Neural progenitor cell (in vitro differentiated cells): ENCODE data around the gene IRX1. TPM values are rescaled to one million over a fixed set of nuclear protein-coding genes. Genes with fewer than 3 reads are reported as not detected.
A peak's percentile ranks its signal among the peaks of the same experiment; 100 is the strongest.

Experiments used
- DNase-seq: peaks from one replicate; pipeline ENCODE4 v3.0.0-alpha.2; 2016; ENCODE audit warnings: low spot score
- H2AFZ ChIP-seq: fragments of 200-600 bp; sonication (generic); replicated peaks from 2 replicates; pipeline ENCODE4 v1.6.1; 2016; ENCODE audit warnings: antibody characterized with exemption
- H3F3A ChIP-seq: fragments of 200-600 bp; sonication (generic); 2 replicates; pipeline ENCODE4 v1.6.1; 2016; ENCODE audit warnings: antibody characterized with exemption, low read depth
- H3K27ac ChIP-seq: fragments of 200-600 bp; sonication (generic); 2 replicates; pipeline ENCODE4 v1.5.1; 2016; ENCODE audit warnings: mild to moderate bottlenecking
- H3K27me3 ChIP-seq: fragments of 200-600 bp; sonication (generic); 2 replicates; pipeline ENCODE4 v1.6.1; 2016; ENCODE audit warnings: mild to moderate bottlenecking, moderate library complexity
- H3K36me3 ChIP-seq: fragments of 200-600 bp; sonication (generic); 2 replicates; pipeline ENCODE4 v1.5.1; 2016
- H3K4me1 ChIP-seq: fragments of 200-600 bp; sonication (generic); 2 replicates; pipeline ENCODE4 v1.6.1; 2016; ENCODE audit warnings: mixed run types
- H3K4me2 ChIP-seq: fragments of 200-600 bp; sonication (generic); 2 replicates; pipeline ENCODE4 v1.6.1; 2016
- H3K4me3 ChIP-seq: fragments of 200-600 bp; sonication (generic); 2 replicates; pipeline ENCODE4 v1.5.1; 2016
- H3K79me2 ChIP-seq: fragments of 200-600 bp; sonication (generic); 2 replicates; pipeline ENCODE4 v1.6.1; 2016; ENCODE audit warnings: low read depth
- H3K9ac ChIP-seq: fragments of 200-600 bp; sonication (generic); 2 replicates; pipeline ENCODE4 v1.6.1; 2016
- H3K9me3 ChIP-seq: fragments of 200-600 bp; sonication (generic); 2 replicates; pipeline ENCODE4 v1.5.1; 2016; ENCODE audit warnings: low read depth
- H4K20me1 ChIP-seq: fragments of 200-600 bp; sonication (generic); 2 replicates; pipeline ENCODE4 v1.6.1; 2016; ENCODE audit warnings: low read depth
- H3K27ac Mint-ChIP-seq: 3 replicates; pipeline ENCODE4 v1.8.0; 2021; ENCODE audit warnings: mixed read lengths
- H3K27me3 Mint-ChIP-seq: 2 replicates; pipeline ENCODE4 v1.8.0; 2022; ENCODE audit warnings: low read depth, mild to moderate bottlenecking, inconsistent platforms, moderate library complexity, mixed read lengths; ENCODE audit not compliant: insufficient read depth
- H3K36me3 Mint-ChIP-seq: 3 replicates; pipeline ENCODE4 v1.8.0; 2021; ENCODE audit warnings: mixed read lengths
- H3K4me1 Mint-ChIP-seq: 3 replicates; pipeline ENCODE4 v1.8.0; 2021; ENCODE audit warnings: mixed read lengths
- H3K4me3 Mint-ChIP-seq: 3 replicates; pipeline ENCODE4 v1.8.0; 2021; ENCODE audit warnings: mild to moderate bottlenecking, moderate library complexity, mixed read lengths
- H3K9me3 Mint-ChIP-seq: 3 replicates; pipeline ENCODE4 v1.8.0; 2020; ENCODE audit warnings: mixed read lengths
- EZH2 ChIP-seq: fragments of 200-600 bp; sonication (generic); IDR thresholded peaks from 2 replicates; pipeline ENCODE4 v1.6.1; 2017; ENCODE audit warnings: antibody characterized with exemption, mild to moderate bottlenecking, moderate library complexity
- EZH2phosphoT487 ChIP-seq: fragments of 200-600 bp; sonication (generic); IDR thresholded peaks from 2 replicates; pipeline ENCODE4 v1.6.1; 2017; ENCODE audit warnings: antibody characterized with exemption
- total RNA-seq: library from RNA; depleted of rRNA; stranded (reverse); fragments of >200 nt; gene quantifications from 2 replicates; pipeline ENCODE4 v1.2.3, GENCODE V29; 2015; ENCODE audit warnings: low replicate concordance
- TF ChIP-seq, protein P1 (sequence below): fragments of 200-600 bp; sonication (generic); IDR thresholded peaks from 2 replicates; pipeline ENCODE4 v1.5.1; 2017; ENCODE audit warnings: antibody characterized with exemption, mild to moderate bottlenecking

Gene IRX1
- total RNA-seq, 1 donor from 2014 or later, result 0.95 TPM

DNA sequence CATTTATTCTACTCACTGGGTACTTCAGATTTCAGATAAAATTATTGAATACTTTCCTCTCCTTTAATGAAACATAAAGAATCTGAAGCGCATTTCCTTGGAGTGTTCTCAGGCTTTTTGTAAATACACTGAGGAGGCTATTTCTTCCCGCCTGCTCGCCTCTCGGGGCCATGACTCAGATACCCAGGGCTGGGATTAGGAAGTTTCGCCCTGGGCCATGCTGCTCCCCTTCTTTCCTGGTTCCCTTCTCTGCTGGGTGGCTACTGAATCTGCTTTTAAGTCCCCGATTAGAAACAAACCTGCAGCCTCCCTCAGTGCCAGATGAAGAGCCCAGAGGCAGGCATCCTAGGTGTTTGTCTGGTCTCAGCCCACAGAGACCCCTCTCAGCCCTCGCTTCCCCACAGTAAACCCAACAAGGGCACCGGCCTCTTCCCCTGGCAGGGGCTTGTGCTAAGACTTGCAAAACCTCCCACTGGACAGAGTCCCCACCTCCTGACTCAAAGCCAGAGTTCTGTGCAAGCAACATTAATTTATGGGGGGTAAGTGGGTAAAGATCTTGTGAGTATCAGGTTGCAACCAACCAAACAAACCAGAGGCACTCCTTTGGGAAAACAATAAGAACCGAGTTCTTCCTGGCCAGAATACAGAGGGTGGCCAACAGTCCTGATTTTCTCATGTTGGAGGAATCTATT, 30.7 kb upstream of the IRX1 start:
- H3K4me3 Mint-ChIP-seq, result no peak overlapping the region
- H3K4me3 ChIP-seq, result peak overlapping the region; percentile 18
- TF ChIP-seq, protein P1, sequence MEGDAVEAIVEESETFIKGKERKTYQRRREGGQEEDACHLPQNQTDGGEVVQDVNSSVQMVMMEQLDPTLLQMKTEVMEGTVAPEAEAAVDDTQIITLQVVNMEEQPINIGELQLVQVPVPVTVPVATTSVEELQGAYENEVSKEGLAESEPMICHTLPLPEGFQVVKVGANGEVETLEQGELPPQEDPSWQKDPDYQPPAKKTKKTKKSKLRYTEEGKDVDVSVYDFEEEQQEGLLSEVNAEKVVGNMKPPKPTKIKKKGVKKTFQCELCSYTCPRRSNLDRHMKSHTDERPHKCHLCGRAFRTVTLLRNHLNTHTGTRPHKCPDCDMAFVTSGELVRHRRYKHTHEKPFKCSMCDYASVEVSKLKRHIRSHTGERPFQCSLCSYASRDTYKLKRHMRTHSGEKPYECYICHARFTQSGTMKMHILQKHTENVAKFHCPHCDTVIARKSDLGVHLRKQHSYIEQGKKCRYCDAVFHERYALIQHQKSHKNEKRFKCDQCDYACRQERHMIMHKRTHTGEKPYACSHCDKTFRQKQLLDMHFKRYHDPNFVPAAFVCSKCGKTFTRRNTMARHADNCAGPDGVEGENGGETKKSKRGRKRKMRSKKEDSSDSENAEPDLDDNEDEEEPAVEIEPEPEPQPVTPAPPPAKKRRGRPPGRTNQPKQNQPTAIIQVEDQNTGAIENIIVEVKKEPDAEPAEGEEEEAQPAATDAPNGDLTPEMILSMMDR, result no peak
- TF ChIP-seq EZH2 (no peak), EZH2phosphoT487 (no peak)
- H3F3A ChIP-seq, result peaks cover 28% of the 10 kb centered on the region
- DNase-seq, result peak; percentile 45
- no peaks in the 10 kb centered on the region for H3K36me3 ChIP-seq
- peak overlapping the region; percentile 73 for H3K4me2 ChIP-seq
- peaks cover 30% of the 10 kb centered on the region for H3K4me1 ChIP-seq
- peak overlapping the region; percentile 37 for H2AFZ ChIP-seq
- H3K27me3 ChIP-seq, result no peaks in the 10 kb centered on the region
- H3K9me3 ChIP-seq, result peaks cover 6% of the 10 kb centered on the region
- peak overlapping the region; percentile 89 for H3K27ac ChIP-seq
- H3K27ac Mint-ChIP-seq, result peak overlapping the region; percentile 46
- peaks cover 6% of the 10 kb centered on the region for H3K27me3 Mint-ChIP-seq
- H3K9ac ChIP-seq, result no peak overlapping the region
- H3K79me2 ChIP-seq, result no peaks in the 10 kb centered on the region
- H3K36me3 Mint-ChIP-seq, result peaks cover 5% of the 10 kb centered on the region
- H3K4me1 Mint-ChIP-seq, result peaks cover 19% of the 10 kb centered on the region
- H3K9me3 Mint-ChIP-seq, result peaks cover 15% of the 10 kb centered on the region
- peaks cover 4% of the 10 kb centered on the region for H4K20me1 ChIP-seq

DNA sequence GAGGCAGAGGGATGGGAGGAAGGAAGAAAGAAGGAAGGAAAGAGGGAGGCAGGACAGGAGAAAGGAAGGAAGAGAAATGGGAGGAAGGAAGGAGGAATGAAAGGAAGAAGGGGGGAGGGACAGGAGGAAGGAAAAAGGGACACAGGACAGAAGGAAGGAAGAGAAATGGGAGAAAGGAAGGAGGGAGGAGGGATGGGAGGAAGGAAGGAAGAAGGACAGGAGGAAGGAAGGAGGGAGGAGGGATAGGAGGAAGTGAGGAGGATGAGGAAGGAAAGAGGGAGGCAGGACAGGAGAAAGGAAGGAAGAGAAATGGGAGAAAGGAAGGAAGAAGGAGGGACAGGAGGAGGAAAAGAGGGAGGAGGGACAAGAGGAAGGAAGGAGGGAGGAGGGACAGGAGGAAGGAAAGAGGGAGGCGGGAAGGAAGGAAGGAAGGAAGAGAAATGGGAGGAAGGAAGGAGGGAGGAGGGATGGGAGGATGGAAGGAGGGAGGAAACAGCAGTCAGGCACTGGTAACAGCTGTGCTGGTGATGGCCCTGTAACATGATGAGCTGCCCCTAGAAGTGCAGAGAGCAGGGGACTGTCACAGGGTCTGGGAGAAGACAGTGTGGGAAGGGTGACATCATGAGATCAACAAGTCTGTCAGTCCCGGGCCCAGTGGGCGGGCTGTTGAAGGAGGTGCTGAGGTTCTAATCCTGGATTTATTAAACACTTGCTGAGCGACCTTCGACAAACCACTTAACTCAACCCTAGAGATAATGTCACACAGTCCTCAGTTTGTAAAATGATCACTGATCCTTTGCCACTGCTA, 10.7 kb upstream of the IRX1 start:
- TF ChIP-seq EZH2 (no peak), EZH2phosphoT487 (no peak)
- TF ChIP-seq, protein P1, result no peak
- Histone ChIP-seq H3K9ac (no peak overlapping the region), H3F3A (peaks cover 4% of the 10 kb centered on the region), H3K36me3 (no peaks in the 10 kb centered on the region), H3K27me3 (peaks cover 88% of the 10 kb centered on the region), H3K4me1 (peaks cover under 1% of the 10 kb centered on the region), H3K79me2 (no peaks in the 10 kb centered on the region), H3K4me3 (no peak overlapping the region), H4K20me1 (peaks cover 8% of the 10 kb centered on the region), H2AFZ (no peak overlapping the region), H3K27ac (no peak overlapping the region), H3K9me3 (no peaks in the 10 kb centered on the region), H3K4me2 (no peak overlapping the region)
- Mint-ChIP-seq H3K9me3 (peaks cover 5% of the 10 kb centered on the region), H3K27me3 (peaks cover 41% of the 10 kb centered on the region), H3K4me3 (no peak overlapping the region), H3K4me1 (peaks cover 2% of the 10 kb centered on the region), H3K36me3 (no peaks in the 10 kb centered on the region), H3K27ac (no peak overlapping the region)
- DNase-seq, result no peak

DNA sequence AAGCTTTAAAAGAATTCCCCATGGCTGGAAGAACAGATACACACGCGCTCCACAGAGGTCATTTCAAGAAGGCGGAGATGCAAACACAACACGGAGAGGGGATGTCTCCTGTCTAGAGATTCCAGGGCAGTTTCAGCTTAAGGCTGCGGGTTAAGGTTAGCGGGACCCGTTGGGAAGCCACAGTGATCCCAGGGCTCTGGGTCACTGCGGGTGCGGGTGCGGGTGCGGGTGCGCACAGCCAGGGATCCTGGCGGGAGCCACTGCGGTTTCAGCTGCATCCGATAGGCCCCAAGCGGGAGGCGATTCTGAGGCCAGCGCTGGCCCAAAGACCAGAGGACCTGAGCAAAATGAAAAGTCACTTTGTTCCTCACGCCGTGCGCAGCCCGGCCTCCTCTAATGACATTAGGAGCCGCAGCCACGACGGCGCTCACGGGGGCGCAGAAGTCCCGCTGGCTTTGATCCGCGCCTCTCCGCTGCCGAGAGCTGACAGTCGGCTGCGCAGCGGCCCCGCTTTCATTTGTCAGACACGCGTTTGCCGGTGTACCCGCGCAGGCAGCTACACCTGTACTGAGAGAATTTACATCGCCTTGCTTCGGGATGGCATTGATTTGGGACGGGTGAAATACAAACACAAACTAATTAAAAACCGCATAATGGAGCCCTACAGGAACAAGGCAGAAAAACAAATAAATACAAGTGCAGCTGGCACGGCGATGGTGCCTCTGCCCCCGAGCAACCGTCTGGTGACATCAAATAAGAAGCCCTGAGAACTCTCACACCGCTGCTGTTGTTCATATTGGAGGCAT, 5.3 kb upstream of the IRX1 start:
- Mint-ChIP-seq H3K4me3 (peak overlapping the region; percentile 78), H3K9me3 (peaks cover 2% of the 10 kb centered on the region), H3K27ac (peak overlapping the region; percentile 6), H3K4me1 (peaks cover 30% of the 10 kb centered on the region), H3K27me3 (peaks cover 75% of the 10 kb centered on the region), H3K36me3 (no peaks in the 10 kb centered on the region)
- Histone ChIP-seq H3K4me1 (peaks cover 34% of the 10 kb centered on the region), H3K9me3 (no peaks in the 10 kb centered on the region), H3K36me3 (no peaks in the 10 kb centered on the region), H3K27me3 (peaks cover 100% of the 10 kb centered on the region), H3K79me2 (no peaks in the 10 kb centered on the region), H3K9ac (no peak overlapping the region), H2AFZ (no peak overlapping the region), H3K4me3 (peak overlapping the region; percentile 48), H4K20me1 (peaks cover 52% of the 10 kb centered on the region), H3K27ac (no peak overlapping the region), H3F3A (peaks cover 34% of the 10 kb centered on the region), H3K4me2 (peak overlapping the region; percentile 84)
- peak; percentile 78 for DNase-seq
- TF ChIP-seq, protein P1, result no peak
- peak; percentile 91 for TF ChIP-seq EZH2
